ENCODE measurements around the gene GJD3.

GJD3 gene

DNA sequence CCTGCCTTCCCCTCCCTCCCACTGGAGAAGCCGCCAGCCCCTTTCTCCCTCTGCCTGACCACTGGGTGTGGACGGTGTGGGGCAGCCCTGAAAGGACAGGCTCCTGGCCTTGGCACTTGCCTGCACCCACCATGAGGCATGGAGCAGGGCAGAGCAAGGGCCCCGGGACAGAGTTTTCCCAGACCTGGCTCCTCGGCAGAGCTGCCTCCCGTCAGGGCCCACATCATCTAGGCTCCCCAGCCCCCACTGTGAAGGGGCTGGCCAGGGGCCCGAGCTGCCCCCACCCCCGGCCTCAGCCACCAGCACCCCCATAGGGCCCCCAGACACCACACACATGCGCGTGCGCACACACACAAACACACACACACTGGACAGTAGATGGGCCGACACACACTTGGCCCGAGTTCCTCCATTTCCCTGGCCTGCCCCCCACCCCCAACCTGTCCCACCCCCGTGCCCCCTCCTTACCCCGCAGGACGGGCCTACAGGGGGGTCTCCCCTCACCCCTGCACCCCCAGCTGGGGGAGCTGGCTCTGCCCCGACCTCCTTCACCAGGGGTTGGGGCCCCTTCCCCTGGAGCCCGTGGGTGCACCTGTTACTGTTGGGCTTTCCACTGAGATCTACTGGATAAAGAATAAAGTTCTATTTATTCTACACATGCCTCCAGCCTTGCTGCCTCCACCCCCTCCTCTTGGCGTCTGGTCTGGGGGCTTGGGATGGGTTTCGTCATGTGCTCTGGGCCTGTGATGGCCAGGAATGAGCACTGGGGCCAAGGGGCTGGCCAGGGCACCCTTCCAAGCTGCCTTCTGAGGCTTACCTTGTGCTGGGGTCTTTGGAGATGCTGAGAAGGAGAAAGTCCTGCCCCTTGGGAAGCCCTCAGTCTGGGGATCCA is 7.3 kb downstream of the GJD3 start:
- H3K27ac ChIP-seq (ENCODE audit: low read depth, low read length), result no peak overlapping the region
- no peak overlapping the region for H2BK120ac ChIP-seq (ENCODE audit: low read depth, low read length)
- H3K23ac ChIP-seq (ENCODE audit: low read length), result no peak overlapping the region
- DNase-seq, result no peak
- H3K79me1 ChIP-seq (ENCODE audit: low read length), result no peaks in the 10 kb centered on the region
- H3K56ac ChIP-seq (ENCODE audit: low read length), result no peak overlapping the region
- no peak overlapping the region for H3K9ac ChIP-seq (ENCODE audit: low read length)
- no peak overlapping the region for H2BK5ac ChIP-seq (ENCODE audit: low read length)
- WGBS (ENCODE audit: extremely low coverage, insufficient coverage, low lambda C conversion rate), result no CpG with 5 or more reads among the region's 19 CpGs
- no peak overlapping the region for H3K4me2 ChIP-seq (ENCODE audit: low read length)
- H3K4ac ChIP-seq (ENCODE audit: low read depth, low read length), result no peak overlapping the region
- H3K4me3 ChIP-seq (ENCODE audit: low read length), result no peak overlapping the region
- H3K18ac ChIP-seq (ENCODE audit: low read length), result no peak overlapping the region
- peaks cover 3% of the 10 kb centered on the region for H3K4me1 ChIP-seq (ENCODE audit: control insufficient read depth, low read depth, low read length)
- H3K79me2 ChIP-seq (ENCODE audit: control insufficient read depth, insufficient read depth, low read length), result no peaks in the 10 kb centered on the region
- peaks cover 3% of the 10 kb centered on the region for H3K36me3 ChIP-seq (ENCODE audit: control insufficient read depth, insufficient read depth, low read length)
- H4K5ac ChIP-seq (ENCODE audit: low read length), result no peak overlapping the region
- H2BK15ac ChIP-seq (replicated peaks; ENCODE audit: low read depth), result no peak overlapping the region
- H4K8ac ChIP-seq (ENCODE audit: low read depth, low read length), result no peak overlapping the region
- H2AK5ac ChIP-seq (ENCODE audit: low read length), result no peak overlapping the region
- H3K27me3 ChIP-seq (ENCODE audit: insufficient read depth, low read length, poor library complexity), result no peaks in the 10 kb centered on the region

DNA sequence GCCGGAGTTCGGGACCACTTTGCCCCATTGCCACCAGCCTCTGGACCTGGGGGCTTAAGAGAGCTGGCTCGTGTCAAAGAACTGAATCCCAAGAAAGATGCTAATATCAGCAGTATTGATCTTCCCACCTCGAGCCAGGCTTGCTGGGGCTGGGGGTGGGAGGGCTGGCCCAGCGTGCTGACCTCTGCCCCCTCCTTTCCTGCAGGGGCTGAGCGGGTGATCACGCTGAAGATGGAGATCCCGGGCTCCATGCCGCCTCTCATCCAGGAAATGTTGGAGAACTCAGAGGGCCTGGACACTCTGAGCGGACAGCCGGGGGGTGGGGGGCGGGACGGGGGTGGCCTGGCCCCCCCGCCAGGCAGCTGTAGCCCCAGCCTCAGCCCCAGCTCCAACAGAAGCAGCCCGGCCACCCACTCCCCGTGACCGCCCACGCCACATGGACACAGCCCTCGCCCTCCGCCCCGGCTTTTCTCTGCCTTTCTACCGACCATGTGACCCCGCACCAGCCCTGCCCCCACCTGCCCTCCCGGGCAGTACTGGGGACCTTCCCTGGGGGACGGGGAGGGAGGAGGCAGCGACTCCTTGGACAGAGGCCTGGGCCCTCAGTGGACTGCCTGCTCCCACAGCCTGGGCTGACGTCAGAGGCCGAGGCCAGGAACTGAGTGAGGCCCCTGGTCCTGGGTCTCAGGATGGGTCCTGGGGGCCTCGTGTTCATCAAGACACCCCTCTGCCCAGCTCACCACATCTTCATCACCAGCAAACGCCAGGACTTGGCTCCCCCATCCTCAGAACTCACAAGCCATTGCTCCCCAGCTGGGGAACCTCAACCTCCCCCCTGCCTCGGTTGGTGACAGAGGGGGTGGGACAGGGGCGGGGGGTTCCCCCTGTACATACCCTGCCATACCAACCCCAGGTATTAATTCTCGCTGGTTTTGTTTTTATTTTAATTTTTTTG is 8.5 kb downstream of the GJD3 start:
- Histone ChIP-seq H3K9ac (ENCODE audit: low read length) (no peak overlapping the region), H3K4ac (ENCODE audit: low read depth, low read length) (no peak overlapping the region), H3K79me2 (ENCODE audit: control insufficient read depth, insufficient read depth, low read length) (no peaks in the 10 kb centered on the region), H3K56ac (ENCODE audit: low read length) (no peak overlapping the region), H3K36me3 (ENCODE audit: control insufficient read depth, insufficient read depth, low read length) (peaks cover 4% of the 10 kb centered on the region), H3K18ac (ENCODE audit: low read length) (no peak overlapping the region), H3K23ac (ENCODE audit: low read length) (no peak overlapping the region), H3K27ac (ENCODE audit: low read depth, low read length) (no peak overlapping the region), H4K8ac (ENCODE audit: low read depth, low read length) (no peak overlapping the region), H3K79me1 (ENCODE audit: low read length) (peaks cover 5% of the 10 kb centered on the region), H4K5ac (ENCODE audit: low read length) (no peak overlapping the region), H2BK15ac (replicated peaks; ENCODE audit: low read depth) (no peak overlapping the region), H3K27me3 (ENCODE audit: insufficient read depth, low read length, poor library complexity) (no peaks in the 10 kb centered on the region), H2AK5ac (ENCODE audit: low read length) (no peak overlapping the region), H3K4me1 (ENCODE audit: control insufficient read depth, low read depth, low read length) (peaks cover 5% of the 10 kb centered on the region), H3K4me2 (ENCODE audit: low read length) (no peak overlapping the region), H2BK120ac (ENCODE audit: low read depth, low read length) (no peak overlapping the region), H3K4me3 (ENCODE audit: low read length) (no peak overlapping the region), H2BK5ac (ENCODE audit: low read length) (no peak overlapping the region)
- DNase-seq, result no peak
- no CpG with 5 or more reads among the region's 33 CpGs for WGBS (ENCODE audit: extremely low coverage, insufficient coverage, low lambda C conversion rate)

DNA sequence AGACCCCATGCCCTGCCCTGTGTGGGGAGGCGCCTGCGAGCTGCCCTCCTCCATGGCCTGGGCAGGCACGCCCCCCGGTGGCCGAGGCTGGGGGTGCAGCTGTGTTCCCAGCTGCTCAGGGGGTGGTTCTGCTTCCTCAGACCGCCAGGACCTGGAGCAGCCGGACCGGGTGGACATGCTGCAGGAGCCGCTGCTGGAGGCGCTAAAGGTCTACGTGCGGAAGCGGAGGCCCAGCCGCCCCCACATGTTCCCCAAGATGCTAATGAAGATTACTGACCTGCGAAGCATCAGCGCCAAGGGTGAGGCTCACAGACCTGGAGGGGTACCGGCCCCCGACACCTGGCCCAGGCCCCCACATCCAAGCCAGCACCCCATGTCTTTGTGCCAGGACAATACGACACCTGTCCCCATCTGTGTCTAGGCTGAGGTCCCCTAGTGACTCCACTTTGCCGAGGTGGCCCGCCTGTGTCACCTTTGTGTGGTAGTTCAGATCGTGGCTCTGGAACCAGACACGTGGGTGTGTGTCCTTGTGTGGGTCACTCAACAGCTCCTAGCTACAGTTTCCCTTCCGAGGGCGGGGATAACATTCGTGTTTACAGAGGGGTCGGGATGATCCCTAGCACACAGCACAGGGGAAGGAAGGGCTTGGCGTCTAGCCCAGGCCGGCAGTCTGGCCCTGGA is 9.3 kb downstream of the GJD3 start:
- Histone ChIP-seq H3K23ac (ENCODE audit: low read length) (no peak overlapping the region), H4K5ac (ENCODE audit: low read length) (no peak overlapping the region), H2BK120ac (ENCODE audit: low read depth, low read length) (no peak overlapping the region), H3K27me3 (ENCODE audit: insufficient read depth, low read length, poor library complexity) (no peaks in the 10 kb centered on the region), H3K79me2 (ENCODE audit: control insufficient read depth, insufficient read depth, low read length) (peaks cover 4% of the 10 kb centered on the region), H3K4ac (ENCODE audit: low read depth, low read length) (no peak overlapping the region), H3K36me3 (ENCODE audit: control insufficient read depth, insufficient read depth, low read length) (peaks cover 4% of the 10 kb centered on the region), H2AK5ac (ENCODE audit: low read length) (no peak overlapping the region), H2BK15ac (replicated peaks; ENCODE audit: low read depth) (no peak overlapping the region), H3K79me1 (ENCODE audit: low read length) (peaks cover 8% of the 10 kb centered on the region), H3K4me3 (ENCODE audit: low read length) (no peak overlapping the region), H3K27ac (ENCODE audit: low read depth, low read length) (no peak overlapping the region), H3K4me2 (ENCODE audit: low read length) (no peak overlapping the region), H4K8ac (ENCODE audit: low read depth, low read length) (no peak overlapping the region), H3K18ac (ENCODE audit: low read length) (no peak overlapping the region), H3K4me1 (ENCODE audit: control insufficient read depth, low read depth, low read length) (peaks cover 11% of the 10 kb centered on the region), H3K56ac (ENCODE audit: low read length) (no peak overlapping the region), H2BK5ac (ENCODE audit: low read length) (no peak overlapping the region), H3K9ac (ENCODE audit: low read length) (no peak overlapping the region)
- no CpG with 5 or more reads among the region's 29 CpGs for WGBS (ENCODE audit: extremely low coverage, insufficient coverage, low lambda C conversion rate)
- peak; percentile 79 for DNase-seq

DNA sequence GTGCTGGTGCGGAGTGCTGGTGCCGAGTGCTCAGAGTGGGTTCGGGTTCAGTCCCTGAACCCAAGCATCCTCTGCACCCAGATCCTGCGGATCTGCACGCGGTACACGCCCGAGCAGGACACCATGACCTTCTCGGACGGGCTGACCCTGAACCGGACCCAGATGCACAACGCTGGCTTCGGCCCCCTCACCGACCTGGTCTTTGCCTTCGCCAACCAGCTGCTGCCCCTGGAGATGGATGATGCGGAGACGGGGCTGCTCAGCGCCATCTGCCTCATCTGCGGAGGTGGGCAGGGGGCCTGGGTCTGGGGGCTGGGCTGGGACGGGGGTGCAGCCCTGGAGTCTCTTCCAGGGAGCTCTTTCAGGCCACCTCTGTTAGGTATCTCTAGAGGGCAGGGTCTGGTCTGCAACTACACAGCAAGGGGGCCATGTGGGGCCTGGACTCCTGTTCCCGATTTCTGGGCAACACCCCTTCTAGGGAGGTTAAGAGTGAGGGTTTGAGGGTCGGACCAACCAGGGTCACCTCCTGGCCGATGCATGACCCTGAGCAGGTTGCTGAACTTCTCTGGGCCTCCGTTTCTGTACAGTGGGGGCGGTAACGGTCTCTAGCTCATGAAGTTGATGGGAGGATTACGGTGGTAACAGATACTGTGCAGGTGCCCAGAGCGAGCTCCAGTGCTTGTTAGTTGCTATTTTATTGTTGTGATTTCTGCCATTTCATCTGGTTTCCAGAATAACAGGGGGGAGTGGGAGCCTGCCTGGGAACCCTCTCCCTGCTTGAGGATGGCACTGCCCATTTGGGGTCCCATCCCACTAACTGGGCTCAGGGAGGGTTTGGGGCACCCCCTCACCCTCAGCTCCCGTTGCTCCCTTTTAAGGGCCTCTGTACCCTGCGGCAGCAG is 10.1 kb downstream of the GJD3 start:
- Histone ChIP-seq H3K79me2 (ENCODE audit: control insufficient read depth, insufficient read depth, low read length) (peaks cover 7% of the 10 kb centered on the region), H2AK5ac (ENCODE audit: low read length) (no peak overlapping the region), H3K27me3 (ENCODE audit: insufficient read depth, low read length, poor library complexity) (no peaks in the 10 kb centered on the region), H3K18ac (ENCODE audit: low read length) (no peak overlapping the region), H3K27ac (ENCODE audit: low read depth, low read length) (no peak overlapping the region), H3K4ac (ENCODE audit: low read depth, low read length) (no peak overlapping the region), H4K8ac (ENCODE audit: low read depth, low read length) (no peak overlapping the region), H3K4me3 (ENCODE audit: low read length) (no peak overlapping the region), H3K23ac (ENCODE audit: low read length) (no peak overlapping the region), H2BK15ac (replicated peaks; ENCODE audit: low read depth) (no peak overlapping the region), H2BK120ac (ENCODE audit: low read depth, low read length) (no peak overlapping the region), H3K36me3 (ENCODE audit: control insufficient read depth, insufficient read depth, low read length) (peaks cover 4% of the 10 kb centered on the region), H3K79me1 (ENCODE audit: low read length) (peaks cover 13% of the 10 kb centered on the region), H3K56ac (ENCODE audit: low read length) (peak overlapping the region; percentile 56), H4K5ac (ENCODE audit: low read length) (no peak overlapping the region), H3K4me1 (ENCODE audit: control insufficient read depth, low read depth, low read length) (peaks cover 12% of the 10 kb centered on the region), H2BK5ac (ENCODE audit: low read length) (no peak overlapping the region), H3K4me2 (ENCODE audit: low read length) (no peak overlapping the region), H3K9ac (ENCODE audit: low read length) (peak overlapping the region; percentile 16)
- WGBS (ENCODE audit: extremely low coverage, insufficient coverage, low lambda C conversion rate), result no CpG with 5 or more reads among the region's 30 CpGs
- no peak for DNase-seq

DNA sequence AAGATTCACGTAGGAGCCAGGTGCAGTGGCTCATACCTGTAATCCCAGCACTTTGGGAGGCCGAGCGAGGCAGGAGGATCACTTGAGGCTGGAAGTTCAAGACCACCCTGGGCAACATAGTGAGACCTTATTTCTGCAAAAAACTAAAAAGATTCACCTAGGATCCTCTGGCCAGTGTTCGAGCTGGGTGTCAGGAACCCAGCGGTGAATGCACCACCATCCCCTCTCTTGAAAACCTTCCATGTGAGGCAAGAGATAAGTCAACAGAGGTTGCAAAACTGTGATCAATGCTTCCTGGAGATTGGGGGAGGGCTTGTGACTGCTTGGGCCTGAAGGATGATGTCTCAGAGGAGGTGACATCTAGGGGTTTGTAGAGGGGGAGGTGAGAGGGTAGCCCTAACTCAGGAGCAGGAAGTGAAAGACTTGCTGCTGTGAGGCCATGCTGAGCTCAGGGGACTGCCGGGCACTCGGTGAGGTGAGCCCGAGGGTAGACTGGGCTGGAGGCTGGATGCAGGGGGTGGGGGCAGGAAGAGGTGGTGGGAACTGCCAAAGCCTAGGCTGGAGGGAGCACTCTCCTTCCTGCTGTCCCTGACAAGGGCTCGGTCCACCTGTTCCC is 11.7 kb downstream of the GJD3 start:
- Histone ChIP-seq H4K8ac (ENCODE audit: low read depth, low read length) (no peak overlapping the region), H2AK5ac (ENCODE audit: low read length) (no peak overlapping the region), H3K9ac (ENCODE audit: low read length) (no peak overlapping the region), H3K18ac (ENCODE audit: low read length) (no peak overlapping the region), H3K4me3 (ENCODE audit: low read length) (no peak overlapping the region), H3K4ac (ENCODE audit: low read depth, low read length) (no peak overlapping the region), H3K4me2 (ENCODE audit: low read length) (no peak overlapping the region), H3K23ac (ENCODE audit: low read length) (no peak overlapping the region), H4K5ac (ENCODE audit: low read length) (no peak overlapping the region), H3K79me2 (ENCODE audit: control insufficient read depth, insufficient read depth, low read length) (peaks cover 18% of the 10 kb centered on the region), H3K36me3 (ENCODE audit: control insufficient read depth, insufficient read depth, low read length) (peaks cover 4% of the 10 kb centered on the region), H3K27ac (ENCODE audit: low read depth, low read length) (no peak overlapping the region), H3K27me3 (ENCODE audit: insufficient read depth, low read length, poor library complexity) (no peaks in the 10 kb centered on the region), H2BK5ac (ENCODE audit: low read length) (no peak overlapping the region), H3K56ac (ENCODE audit: low read length) (no peak overlapping the region), H2BK120ac (ENCODE audit: low read depth, low read length) (no peak overlapping the region), H3K4me1 (ENCODE audit: control insufficient read depth, low read depth, low read length) (peaks cover 17% of the 10 kb centered on the region), H2BK15ac (replicated peaks; ENCODE audit: low read depth) (no peak overlapping the region), H3K79me1 (ENCODE audit: low read length) (peaks cover 21% of the 10 kb centered on the region)
- DNase-seq, result peak; percentile 60
- no CpG with 5 or more reads among the region's 9 CpGs for WGBS (ENCODE audit: extremely low coverage, insufficient coverage, low lambda C conversion rate)

All from mesendoderm (in vitro differentiated cells).